K562 (cell line): ENCODE results near the gene UHMK1. TPM values are rescaled to one million over a fixed set of nuclear protein-coding genes. Genes with fewer than 3 reads are reported as not detected.

Experiments
- AFF4 ChIP-seq: sonication (generic); formaldehyde crosslinking; IDR thresholded peaks from 2 replicates; pipeline ENCODE4 v1.8.0; 2023; ENCODE audit warnings: mild to moderate bottlenecking, missing genetic modification reagents
- CEBPB ChIP-seq: fragments of 450-650 bp; IDR thresholded peaks from 2 replicates; pipeline ENCODE4 v1.6.1; 2016; ENCODE audit warnings: missing genetic modification characterization, missing compliant biosample characterization
- CHD2 ChIP-seq: IDR thresholded peaks from 2 replicates; pipeline ENCODE4 v1.6.1; 2011; ENCODE audit warnings: low read depth, low read length
- FOSL1 ChIP-seq: fragments of 200-800 bp; sonication (Bioruptor generic); conservative IDR thresholded peaks from 2 replicates; pipeline ENCODE4 v1.6.1; 2016; ENCODE audit warnings: missing genetic modification characterization, missing compliant biosample characterization
- HNRNPH1 ChIP-seq: fragments of 200-400 bp; formaldehyde crosslinking; optimal IDR thresholded peaks from 2 replicates; pipeline ENCODE3; 2017; ENCODE audit warnings: low read depth, mild to moderate bottlenecking, low read length, moderate library complexity
- MAFG ChIP-seq: fragments of 450-650 bp; conservative IDR thresholded peaks from 2 replicates; pipeline ENCODE4 v1.6.1; 2016; ENCODE audit warnings: missing genetic modification characterization, missing compliant biosample characterization
- NFXL1 ChIP-seq: fragments of 450-650 bp; formaldehyde crosslinking; IDR thresholded peaks from 2 replicates; pipeline ENCODE4 v1.4.0; 2021; ENCODE audit warnings: mild to moderate bottlenecking
- PRPF4 ChIP-seq: fragments of 200-400 bp; formaldehyde crosslinking; IDR thresholded peaks from one replicate; pipeline ENCODE4 v1.6.1; 2017; ENCODE audit warnings: low read length, low read depth, mild to moderate bottlenecking; ENCODE audit not compliant: insufficient read depth, poor library complexity, severe bottlenecking
- RBM14 ChIP-seq: fragments of 200-400 bp; formaldehyde crosslinking; IDR thresholded peaks from 2 replicates; pipeline ENCODE4 v1.6.1; 2018; ENCODE audit warnings: low read depth, mild to moderate bottlenecking, low read length, moderate library complexity, borderline replicate concordance; ENCODE audit not compliant: insufficient read depth
- RNF219 ChIP-seq: fragments of 250-450 bp; sonication (Bioruptor Pico); IDR thresholded peaks from 2 replicates; pipeline ENCODE4 v1.5.0; 2022; ENCODE audit warnings: mild to moderate bottlenecking
- SMARCA4 ChIP-seq: fragments of 450-650 bp; IDR thresholded peaks from 2 replicates; pipeline ENCODE4 v1.6.1; 2016
- SPI1 ChIP-seq: IDR thresholded peaks from 2 replicates; pipeline ENCODE4 v1.6.1; 2011; ENCODE audit warnings: low read depth, low read length, control low read depth, borderline replicate concordance
- SRSF9 ChIP-seq: fragments of 200-400 bp; formaldehyde crosslinking; IDR thresholded peaks from 2 replicates; pipeline ENCODE4 v1.6.1; 2017; ENCODE audit warnings: low read depth, low read length, borderline replicate concordance
- THRA ChIP-seq: fragments of 450-650 bp; IDR thresholded peaks from 2 replicates; pipeline ENCODE4 v1.6.1; 2017; ENCODE audit warnings: mild to moderate bottlenecking, moderate library complexity
- ZBED1 ChIP-seq: IDR thresholded peaks from 2 replicates; pipeline ENCODE4 v1.6.1; 2014
- ZBTB1 ChIP-seq: sonication (generic); formaldehyde crosslinking; IDR thresholded peaks from 2 replicates; pipeline ENCODE4 v1.8.1; 2023; ENCODE audit warnings: missing genetic modification reagents, low read depth, mild to moderate bottlenecking, borderline replicate concordance
- ZFP30 ChIP-seq: fragments of 250-450 bp; sonication (Bioruptor Pico); IDR thresholded peaks from 2 replicates; pipeline ENCODE4 v1.8.0; 2022; ENCODE audit warnings: moderate library complexity, mild to moderate bottlenecking, inconsistent platforms, borderline replicate concordance
- ZNF263 ChIP-seq: sonication (generic); formaldehyde crosslinking; IDR thresholded peaks from 2 replicates; pipeline ENCODE4 v1.8.0; 2022; ENCODE audit warnings: mild to moderate bottlenecking, missing genetic modification reagents, borderline replicate concordance
- ZNF583 ChIP-seq: fragments of 250-450 bp; sonication (Bioruptor Pico); IDR thresholded peaks from 2 replicates; pipeline ENCODE4 v1.4.0; 2020
- ZNF695 ChIP-seq: fragments of 450-650 bp; formaldehyde crosslinking; IDR thresholded peaks from 2 replicates; pipeline ENCODE4 v1.4.0; 2020; ENCODE audit warnings: mild to moderate bottlenecking, moderate library complexity
- polyA plus RNA-seq, 8 experiments: library from polyadenylated mRNA; depleted of rRNA in 4 of 8; stranded (reverse) in 5 of 8; unstranded in 3 of 8; fragments of >200 nt; fragmentation: Nextera tagmentation in 2 of 8; fragmentation: Illumina TruSeq in 1 of 8; extraction: Ambion mirVana in 2 of 8; extraction: Trizol in 1 of 8; gene quantifications; 2 replicates each; pipeline versions ENCODE4 v1.2.1 to v1.2.3, GENCODE V29; 2011 to 2014; ENCODE audit warnings: inconsistent platforms in 1 of 8, missing spikeins in 1 of 8
- total RNA-seq, 7 experiments: library from RNA; depleted of rRNA in 6 of 7; stranded (reverse); fragments of >200 nt in 6 of 7; fragmentation: Illumina TruSeq in 2 of 7; extraction: Trizol in 2 of 7; gene quantifications; 2 replicates each; pipeline versions ENCODE4 v1.2.1 to v1.2.3, GENCODE V29; 2011 to 2021; ENCODE audit warnings: low replicate concordance in 1 of 7

UHMK1 gene
- total and polyA plus RNA-seq, 9 of the 15 experiments (the other 6 are each of a cell fraction or from before 2014, with no cell fraction given): 13.1 to 72.4 (median 38.3) TPM

GRCh38 chr1:162561616-162562469 is 64.2 kb downstream of the UHMK1 start, which contains the start of gene UAP1 (continued):
- TF ChIP-seq THRA (no peak), ZNF263 (no peak; the same call in 1 of the 2 replicates), RBM14 (0 out of 2 replicates have a peak, but pooled peaks have one; percentile 56), ZNF695 (CRISPR knock-in tag) (no peak), ZFP30 (CRISPR knock-in tag) (no peak), SRSF9 (no peak), NFXL1 (CRISPR knock-in tag) (no peak), MAFG (tag) (no peak), ZNF583 (CRISPR knock-in tag) (no peak), SMARCA4 (0 out of 2 replicates have a peak, but pooled peaks have one; percentile 14), PRPF4 (peak; percentile 83), ZBED1 (no peak), RNF219 (CRISPR knock-in tag) (no peak), CEBPB (tag) (no peak), FOSL1 (tag) (0 out of 2 replicates have a peak, but pooled peaks have one; percentile 25), CHD2 (no peak), ZBTB1 (CRISPR knock-in tag) (peak; percentile 90), AFF4 (CRISPR knock-in tag) (peak; percentile 97), HNRNPH1 (no peak), SPI1 (no peak)
